ENCODE data around the gene SAMD11. TPM values are rescaled to one million over a fixed set of nuclear protein-coding genes. Genes with fewer than 3 reads are reported as not detected.

The SAMD11 gene
- total and polyA plus RNA-seq, 2 experiments from 2014 or later, result 8.2 to 40.9 TPM

GRCh38 chr1:906600-907420 lies 16.9 kb upstream of the SAMD11 start:
- peak overlapping the region; percentile 80; the same call in 1 of the 2 replicates for H3K9ac ChIP-seq
- 0 out of 2 replicates have a peak overlapping the region, but pooled peaks have one; percentile 23 for H3K4me3 ChIP-seq
- peaks cover 32% of the 10 kb centered on the region for H3K4me1 ChIP-seq (ENCODE audit: insufficient read depth)
- no peak overlapping the region; the same call in 1 of the 2 replicates for H2AFZ ChIP-seq
- no peaks in the 10 kb centered on the region for H3K36me3 ChIP-seq (ENCODE audit: low read depth)
- no peak for TF ChIP-seq EZH2 (IDR thresholded peaks at IDR 0.05; ENCODE audit: insufficient read depth, poor library complexity, severe bottlenecking)
- no peak for TF ChIP-seq EZH2phosphoT487 (IDR thresholded peaks at IDR 0.05; ENCODE audit: insufficient read depth, low read depth)
- H3K9me3 ChIP-seq (ENCODE audit: low read depth), result no peaks in the 10 kb centered on the region
- 44 to 56% methylated on average over 19 to 20 of the region's 20 CpGs for whole genome bisulfite sequencing, 2 experiments (ENCODE audit: low coverage in 1 of 2, low lambda C conversion rate in 2 of 2, missing lambda C conversion rate in 2 of 2)
- peaks cover 5% of the 10 kb centered on the region; the same call in 1 of the 2 replicates for H3F3A ChIP-seq (ENCODE audit: insufficient read depth)
- in situ Hi-C loops (cut with MboI), result no loop called here
- H3K9me2 ChIP-seq (ENCODE audit: insufficient read depth), result no peaks in the 10 kb centered on the region
- peak overlapping the region; percentile 35 for H3K4me2 ChIP-seq (ENCODE audit: unreplicated experiment)
- peak overlapping the region; percentile 63 for H3K27ac ChIP-seq
- H3K27me3 ChIP-seq (replicated peaks; ENCODE audit: insufficient read depth), result no peaks in the 10 kb centered on the region
- peak; percentile 79 for DNase-seq
- H3K79me2 ChIP-seq (ENCODE audit: insufficient read depth), result no peaks in the 10 kb centered on the region
- H4K20me1 ChIP-seq (ENCODE audit: insufficient read depth), result no peaks in the 10 kb centered on the region

DNA sequence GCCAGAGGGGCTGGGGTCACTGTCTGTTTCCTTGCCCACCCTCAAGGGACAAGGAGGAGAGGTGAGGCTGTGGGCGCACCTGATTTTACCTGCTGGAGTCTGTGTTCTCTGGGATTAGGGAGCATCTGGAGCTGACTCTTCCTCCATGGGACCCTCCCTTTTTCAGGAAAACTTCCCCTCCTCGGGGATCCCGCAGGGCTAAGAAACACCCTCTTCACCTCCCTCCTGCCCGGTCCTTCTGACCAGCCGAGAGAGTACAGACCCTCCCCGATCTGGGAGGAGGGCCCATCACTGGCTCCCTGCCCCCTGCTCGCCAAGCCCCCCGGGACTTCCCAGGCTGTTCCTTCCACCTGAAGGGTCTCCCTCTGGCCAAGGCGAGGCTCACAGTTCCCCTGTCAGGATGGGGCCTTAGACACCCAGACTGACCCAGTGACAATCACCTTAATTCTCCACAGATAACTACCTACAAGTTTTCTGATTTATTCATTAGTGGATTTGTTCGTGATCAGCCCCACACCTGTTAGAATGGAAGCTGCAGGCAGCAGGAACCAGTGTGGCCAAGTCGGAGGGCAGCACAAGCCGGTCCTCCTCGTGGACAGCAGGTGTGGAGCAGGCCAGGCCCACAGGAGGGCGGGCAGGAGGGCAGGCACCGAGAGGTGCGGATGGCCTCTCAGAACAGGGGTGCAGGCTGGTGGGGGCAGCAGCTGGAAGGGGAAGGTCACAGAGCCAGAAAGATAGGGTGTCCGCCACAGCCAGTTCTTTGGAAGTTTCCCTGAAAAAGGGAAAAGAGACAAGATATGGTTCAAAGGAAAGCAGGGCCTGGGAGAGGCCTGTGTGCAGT lies 15.9 kb upstream of the SAMD11 start:
- in situ Hi-C loops (cut with MboI), result no loop called here
- Histone ChIP-seq H3K4me3 (no peak overlapping the region), H3K36me3 (ENCODE audit: low read depth) (no peaks in the 10 kb centered on the region), H3K27ac (no peak overlapping the region), H3K9me2 (ENCODE audit: insufficient read depth) (no peaks in the 10 kb centered on the region), H4K20me1 (ENCODE audit: insufficient read depth) (no peaks in the 10 kb centered on the region), H3K4me1 (ENCODE audit: insufficient read depth) (peaks cover 32% of the 10 kb centered on the region), H3F3A (ENCODE audit: insufficient read depth) (peaks cover 13% of the 10 kb centered on the region; the same call in 1 of the 2 replicates), H3K4me2 (ENCODE audit: unreplicated experiment) (no peak overlapping the region), H3K79me2 (ENCODE audit: insufficient read depth) (no peaks in the 10 kb centered on the region), H3K9me3 (ENCODE audit: low read depth) (no peaks in the 10 kb centered on the region), H3K27me3 (replicated peaks; ENCODE audit: insufficient read depth) (no peaks in the 10 kb centered on the region), H2AFZ (no peak overlapping the region), H3K9ac (no peak overlapping the region)
- TF ChIP-seq EZH2 (IDR thresholded peaks at IDR 0.05; ENCODE audit: insufficient read depth, poor library complexity, severe bottlenecking), result no peak
- no peak for TF ChIP-seq EZH2phosphoT487 (IDR thresholded peaks at IDR 0.05; ENCODE audit: insufficient read depth, low read depth)
- no peak for DNase-seq
- WGBS, 2 experiments (ENCODE audit: low coverage in 1 of 2, low lambda C conversion rate in 2 of 2, missing lambda C conversion rate in 2 of 2), result 74 to 79% methylated on average over 15 to 16 of the region's 17 CpGs

GRCh38 chr1:908661-909060 lies 15.1 kb upstream of the SAMD11 start:
- H3K27ac ChIP-seq, result no peak overlapping the region
- no peaks in the 10 kb centered on the region for H3K36me3 ChIP-seq (ENCODE audit: low read depth)
- H3K27me3 ChIP-seq (replicated peaks; ENCODE audit: insufficient read depth), result no peaks in the 10 kb centered on the region
- in situ Hi-C loops (cut with MboI), result no loop called here
- H3K79me2 ChIP-seq (ENCODE audit: insufficient read depth), result no peaks in the 10 kb centered on the region
- no peaks in the 10 kb centered on the region for H3K9me2 ChIP-seq (ENCODE audit: insufficient read depth)
- H3K9ac ChIP-seq, result no peak overlapping the region
- H3K4me2 ChIP-seq (ENCODE audit: unreplicated experiment), result no peak overlapping the region
- no peaks in the 10 kb centered on the region for H3K9me3 ChIP-seq (ENCODE audit: low read depth)
- TF ChIP-seq EZH2 (IDR thresholded peaks at IDR 0.05; ENCODE audit: insufficient read depth, poor library complexity, severe bottlenecking) (no peak), EZH2phosphoT487 (IDR thresholded peaks at IDR 0.05; ENCODE audit: insufficient read depth, low read depth) (no peak)
- no peak overlapping the region for H2AFZ ChIP-seq
- no peak for DNase-seq
- peaks cover 13% of the 10 kb centered on the region; the same call in 1 of the 2 replicates for H3F3A ChIP-seq (ENCODE audit: insufficient read depth)
- no peaks in the 10 kb centered on the region for H4K20me1 ChIP-seq (ENCODE audit: insufficient read depth)
- WGBS, 2 experiments (ENCODE audit: low coverage in 1 of 2, low lambda C conversion rate in 2 of 2, missing lambda C conversion rate in 2 of 2), result 79% methylated on average over 13 of the region's 16 CpGs; no CpG with 5 or more reads in 1 of the 2 experiments
- H3K4me3 ChIP-seq, result no peak overlapping the region
- H3K4me1 ChIP-seq (ENCODE audit: insufficient read depth), result peaks cover 32% of the 10 kb centered on the region

DNA sequence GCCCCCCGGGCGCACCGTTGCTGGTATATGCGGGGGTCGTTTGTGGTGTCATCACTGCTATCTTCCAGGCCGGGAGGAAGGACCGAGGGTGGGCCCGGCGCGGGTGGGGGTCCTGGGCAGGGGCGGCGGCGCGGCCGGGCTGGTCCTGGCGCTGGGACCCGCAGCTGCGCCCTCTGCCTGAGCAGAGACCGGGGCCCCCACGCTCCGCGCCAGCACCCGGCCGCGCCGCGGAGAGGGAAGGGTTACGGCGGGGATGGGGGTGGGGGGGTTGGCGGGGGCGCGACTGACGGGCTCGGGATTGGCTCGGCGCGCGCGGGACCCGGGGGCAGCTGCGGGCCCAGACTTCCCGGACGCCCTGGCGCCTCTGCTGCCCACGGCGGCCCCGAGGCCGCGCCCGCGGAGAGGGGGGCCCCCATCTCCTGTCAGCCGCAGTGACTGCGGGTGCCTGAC lies 13.8 kb upstream of the SAMD11 start:
- H3K27ac ChIP-seq, result peak overlapping the region; percentile 37; the same call in 1 of the 2 replicates
- no peaks in the 10 kb centered on the region for H3K36me3 ChIP-seq (ENCODE audit: low read depth)
- H3K9me2 ChIP-seq (ENCODE audit: insufficient read depth), result no peaks in the 10 kb centered on the region
- H3K9me3 ChIP-seq (ENCODE audit: low read depth), result no peaks in the 10 kb centered on the region
- no peaks in the 10 kb centered on the region for H3K79me2 ChIP-seq (ENCODE audit: insufficient read depth)
- in situ Hi-C loops (cut with MboI), result no loop called here
- H3F3A ChIP-seq (ENCODE audit: insufficient read depth), result peaks cover 13% of the 10 kb centered on the region; the same call in 1 of the 2 replicates
- no peaks in the 10 kb centered on the region for H4K20me1 ChIP-seq (ENCODE audit: insufficient read depth)
- peak overlapping the region; percentile 52 for H3K4me3 ChIP-seq
- H3K9ac ChIP-seq, result peak overlapping the region; percentile 74
- DNase-seq, result peak; percentile 76
- TF ChIP-seq EZH2 (IDR thresholded peaks at IDR 0.05; ENCODE audit: insufficient read depth, poor library complexity, severe bottlenecking) (no peak), EZH2phosphoT487 (IDR thresholded peaks at IDR 0.05; ENCODE audit: insufficient read depth, low read depth) (no peak)
- no peaks in the 10 kb centered on the region for H3K27me3 ChIP-seq (replicated peaks; ENCODE audit: insufficient read depth)
- peak overlapping the region; percentile 72 for H3K4me2 ChIP-seq (ENCODE audit: unreplicated experiment)
- WGBS, 2 experiments (ENCODE audit: low coverage in 1 of 2, low lambda C conversion rate in 2 of 2, missing lambda C conversion rate in 2 of 2), result 4 to 7% methylated on average over 3 to 45 of the region's 53 CpGs
- peak overlapping the region; percentile 34; the same call in 1 of the 2 replicates for H2AFZ ChIP-seq
- peaks cover 32% of the 10 kb centered on the region for H3K4me1 ChIP-seq (ENCODE audit: insufficient read depth)

All from GM23248 (cell line).